ENCODE measurements around the gene SOX12.
"Not testable (repeated sequence)": the region's sequence is repeated elsewhere in the genome, so short reads cannot be mapped to it uniquely, and the experiment has no call there.

The SOX12 gene

GRCh38 chr20:328975-329695 lies 3.8 kb downstream of the SOX12 start:
- DNase-seq: no peak

DNA sequence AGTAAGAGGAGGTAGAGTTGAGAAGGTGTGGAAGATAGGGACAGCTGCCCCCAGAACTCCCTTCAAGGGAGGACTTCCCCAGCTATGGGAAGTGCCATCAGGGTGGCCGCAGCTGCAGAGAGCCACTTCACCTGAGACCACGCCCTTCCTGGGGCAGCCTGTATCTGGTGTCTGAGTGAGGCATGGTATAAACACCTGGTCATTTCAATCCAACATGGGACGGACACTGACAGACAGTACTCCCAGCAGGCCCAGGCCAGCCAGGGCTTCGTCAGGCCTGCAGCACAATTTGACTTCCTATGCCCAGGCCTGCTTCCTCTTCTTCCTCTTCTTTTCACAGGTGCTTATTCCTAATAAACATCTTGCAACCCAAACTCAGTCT lies 4.5 kb downstream of the SOX12 start:
- no peak for DNase-seq

- no peak for DNase-seq
Measured at GRCh38 chr20:330233-331149, 5.1 kb downstream of the SOX12 start.

DNA sequence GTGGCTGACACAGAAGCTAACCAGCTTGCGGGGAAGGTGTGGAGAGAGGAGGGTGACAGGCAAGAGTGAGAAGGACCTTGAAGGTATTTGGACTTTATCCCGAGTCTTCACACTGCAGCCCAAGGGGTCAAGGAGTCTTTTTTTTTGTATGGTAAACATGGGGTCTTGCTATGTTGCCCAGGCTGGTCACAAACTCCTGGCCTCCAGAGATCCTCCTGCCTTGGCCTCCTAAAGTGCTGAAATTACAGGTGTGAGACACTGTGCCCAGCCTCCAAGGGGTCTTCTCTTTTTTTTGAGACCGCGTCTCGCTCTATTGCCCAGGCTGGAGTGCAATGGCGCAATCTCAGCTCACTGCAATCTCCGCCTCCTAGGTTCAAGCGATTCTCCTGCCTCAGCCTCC lies 9.2 kb downstream of the SOX12 start:
- DNase-seq: no peak

- DNase-seq: not testable (repeated sequence)
Measured at GRCh38 chr20:336040-336439, 10.7 kb downstream of the SOX12 start.

- no peak for DNase-seq
Measured at GRCh38 chr20:341682-342081, 16.3 kb downstream of the SOX12 start.

DNA sequence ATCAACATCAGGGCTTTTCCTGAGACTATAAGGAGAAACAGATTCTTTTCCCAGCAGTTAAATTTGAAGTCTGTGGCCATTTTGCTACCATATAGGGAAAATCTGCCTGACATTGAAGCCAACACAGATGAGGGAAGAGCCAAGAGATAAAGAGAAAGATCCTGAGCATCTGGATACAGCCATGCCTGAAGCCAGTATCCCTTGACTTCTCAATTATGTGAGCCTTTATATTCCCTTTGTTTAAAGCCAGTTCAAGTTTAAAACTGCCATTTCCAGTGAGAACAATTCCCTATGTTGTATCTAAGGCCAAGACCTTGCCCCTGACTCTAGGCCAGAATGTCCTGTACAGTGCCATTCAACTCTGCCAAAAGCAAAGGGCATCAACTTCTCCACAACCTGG lies 17.8 kb downstream of the SOX12 start:
- no peak for DNase-seq

DNA sequence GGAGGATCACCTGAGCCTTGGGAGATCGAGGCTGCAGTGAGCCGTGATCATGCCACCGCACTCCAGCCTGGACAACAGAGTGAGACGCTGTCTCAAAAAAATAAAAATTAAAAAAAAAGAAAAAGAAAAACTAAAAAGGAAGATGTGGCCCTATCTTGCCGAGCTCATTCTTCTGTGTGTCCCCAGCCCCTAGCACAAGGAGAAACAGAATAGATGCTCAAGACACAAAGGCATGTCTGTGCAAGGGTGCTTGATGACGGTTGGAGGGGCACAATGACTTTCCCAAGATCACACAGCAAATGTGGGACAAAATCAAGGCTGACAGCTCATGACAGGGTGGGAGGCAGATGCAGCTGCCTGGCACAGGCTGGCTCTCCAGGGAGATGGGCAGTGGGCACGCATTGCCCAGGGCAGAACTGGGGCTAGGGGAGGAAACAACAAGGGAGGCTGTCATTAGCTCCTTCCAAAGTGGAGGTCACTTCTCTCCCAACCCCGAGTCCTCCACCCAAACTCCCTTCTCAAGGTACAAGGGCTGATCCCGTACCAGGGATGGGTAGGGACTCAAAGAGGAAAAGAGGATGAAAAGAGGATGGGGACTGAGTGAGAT lies 20.8 kb downstream of the SOX12 start:
- no peak for DNase-seq

DNA sequence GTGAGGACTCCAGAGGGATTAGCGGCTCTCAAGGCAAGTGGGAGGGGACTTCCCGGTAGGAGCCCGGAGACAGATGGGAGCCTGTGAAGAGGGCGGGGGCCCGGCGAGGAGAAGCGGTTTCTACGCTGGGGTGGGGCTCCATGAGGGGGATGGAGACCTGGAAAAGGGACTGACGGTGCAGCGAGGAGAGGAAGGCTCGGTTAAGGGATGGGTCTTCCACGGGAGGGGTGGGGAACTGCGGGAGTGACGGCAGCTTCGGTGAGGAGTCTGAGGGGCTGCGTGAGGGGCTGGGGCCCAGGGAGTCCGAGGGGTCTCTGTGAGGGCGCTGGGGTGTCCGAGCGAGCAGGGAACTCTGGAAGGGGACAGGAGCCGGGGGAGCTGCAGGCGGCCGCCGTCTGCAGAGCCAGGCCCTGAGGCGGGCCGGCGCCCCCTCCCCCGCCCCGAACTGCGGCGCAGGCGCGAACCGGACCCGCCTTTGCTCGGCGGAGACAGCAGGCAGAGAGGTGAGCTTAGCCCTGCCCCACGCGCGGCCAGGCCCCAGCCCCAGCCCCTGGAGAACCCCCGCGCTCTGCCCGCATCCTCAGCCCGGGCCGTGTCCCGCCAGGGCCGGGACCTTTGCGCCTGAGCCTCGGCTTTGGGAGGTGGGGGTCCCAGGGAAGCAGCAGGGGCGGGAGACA lies 21.4 kb downstream of the SOX12 start, which contains the start of gene NRSN2:
Gene NRSN2 (plus strand): TSS at position 472 of the 677 bp plus-strand sequence. CDS start 2,533 bp downstream, outside the sequence.
- DNase-seq: no peak

DNA sequence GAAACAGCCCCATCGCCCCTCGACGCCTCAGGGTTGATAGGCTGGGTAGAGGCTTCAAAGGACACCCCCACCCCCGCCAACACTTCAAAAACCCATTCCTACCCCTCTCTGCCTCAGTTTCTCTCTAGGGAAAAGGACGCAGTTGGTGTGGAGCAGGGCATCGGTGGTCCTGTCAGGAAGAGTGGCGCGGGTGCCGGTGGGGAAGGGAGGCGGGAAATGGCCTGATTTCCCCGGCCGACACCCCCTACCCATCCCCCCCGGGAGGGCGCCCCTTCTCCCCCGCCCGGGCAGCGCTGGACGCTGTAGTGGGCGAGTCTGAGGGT lies 21.9 kb downstream of the SOX12 start:
- no peak for DNase-seq

GRCh38 chr20:347640-348484 lies 22.5 kb downstream of the SOX12 start:
- peak; percentile 61 for DNase-seq

DNA sequence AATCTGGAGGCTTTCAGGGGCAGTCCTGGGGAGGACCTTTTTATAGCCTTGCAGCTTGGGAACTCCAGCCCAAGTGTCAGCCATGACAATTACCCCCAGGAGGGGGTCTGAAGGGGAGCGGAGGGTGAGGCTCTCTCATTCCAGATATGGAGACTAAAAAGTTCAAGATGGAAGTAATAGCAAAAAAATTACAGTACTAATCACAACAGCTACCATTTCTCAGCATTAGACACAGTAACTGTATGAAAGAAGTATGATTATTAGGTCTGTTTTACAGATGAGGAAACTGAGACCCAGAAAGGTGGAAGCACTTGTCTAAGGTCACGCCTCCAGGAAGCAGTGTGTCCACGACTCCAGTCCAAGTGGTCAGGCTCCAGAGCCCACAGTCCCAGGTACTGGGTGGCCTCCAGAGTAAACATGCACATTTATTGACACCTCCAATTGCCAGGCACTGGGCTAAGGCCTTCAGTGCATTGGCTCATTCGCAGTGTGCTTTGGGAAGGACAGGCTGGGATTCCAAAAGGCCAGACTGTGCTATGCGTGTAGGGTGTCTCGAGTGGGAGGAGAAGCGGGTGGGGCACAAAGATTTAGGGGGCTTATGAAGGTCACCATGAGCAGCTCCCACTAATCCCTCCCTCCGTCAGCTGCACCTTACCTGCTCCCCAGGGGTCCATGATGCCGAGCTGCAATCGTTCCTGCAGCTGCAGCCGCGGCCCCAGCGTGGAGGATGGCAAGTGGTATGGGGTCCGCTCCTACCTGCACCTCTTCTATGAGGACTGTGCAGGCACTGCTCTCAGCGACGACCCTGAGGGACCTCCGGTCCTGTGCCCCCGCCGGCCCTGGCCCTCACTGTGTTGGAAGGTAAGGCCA lies 23.9 kb downstream of the SOX12 start:
- DNase-seq: no peak

DNA sequence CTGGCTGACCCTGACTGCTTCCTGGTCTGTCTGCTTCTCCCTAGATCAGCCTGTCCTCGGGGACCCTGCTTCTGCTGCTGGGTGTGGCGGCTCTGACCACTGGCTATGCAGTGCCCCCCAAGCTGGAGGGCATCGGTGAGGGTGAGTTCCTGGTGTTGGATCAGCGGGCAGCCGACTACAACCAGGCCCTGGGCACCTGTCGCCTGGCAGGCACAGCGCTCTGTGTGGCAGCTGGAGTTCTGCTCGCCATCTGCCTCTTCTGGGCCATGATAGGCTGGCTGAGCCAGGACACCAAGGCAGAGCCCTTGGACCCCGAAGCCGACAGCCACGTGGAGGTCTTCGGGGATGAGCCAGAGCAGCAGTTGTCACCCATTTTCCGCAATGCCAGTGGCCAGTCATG lies 27.8 kb downstream of the SOX12 start:
- no peak for DNase-seq

DNA sequence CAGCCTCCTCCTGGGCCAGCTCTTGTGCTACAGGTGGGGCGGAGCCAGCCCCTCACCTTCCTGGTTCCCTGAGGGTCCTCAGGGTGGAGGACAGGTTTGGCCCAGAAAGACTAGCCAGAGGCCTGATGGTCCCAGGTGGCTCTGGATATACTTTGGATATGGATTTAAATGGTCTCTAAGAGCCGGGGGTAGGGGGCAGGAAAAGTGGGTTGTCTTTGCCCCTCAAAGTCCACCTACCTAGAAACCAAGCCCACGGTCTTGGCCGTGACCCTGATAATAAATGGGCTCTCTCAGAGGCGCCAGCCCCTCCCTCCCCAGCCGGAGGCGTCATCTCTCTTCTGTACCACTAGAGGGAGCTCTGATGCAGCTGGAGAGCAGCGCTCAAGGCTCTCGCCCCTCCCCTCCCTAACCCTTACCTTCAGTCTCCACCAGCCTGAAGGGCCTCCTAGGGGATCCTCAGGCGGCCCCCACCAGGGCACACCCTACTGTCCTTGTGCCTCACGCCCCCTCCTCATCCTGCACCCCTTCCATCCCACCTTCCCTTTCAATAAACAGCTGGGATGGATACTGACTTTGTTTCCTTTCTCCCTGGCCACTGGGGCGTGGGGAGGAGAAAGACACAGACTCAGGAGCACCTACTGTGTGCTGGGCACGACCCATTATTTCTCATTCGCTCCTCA lies 29.1 kb downstream of the SOX12 start:
- peak; percentile 39 for DNase-seq

DNA sequence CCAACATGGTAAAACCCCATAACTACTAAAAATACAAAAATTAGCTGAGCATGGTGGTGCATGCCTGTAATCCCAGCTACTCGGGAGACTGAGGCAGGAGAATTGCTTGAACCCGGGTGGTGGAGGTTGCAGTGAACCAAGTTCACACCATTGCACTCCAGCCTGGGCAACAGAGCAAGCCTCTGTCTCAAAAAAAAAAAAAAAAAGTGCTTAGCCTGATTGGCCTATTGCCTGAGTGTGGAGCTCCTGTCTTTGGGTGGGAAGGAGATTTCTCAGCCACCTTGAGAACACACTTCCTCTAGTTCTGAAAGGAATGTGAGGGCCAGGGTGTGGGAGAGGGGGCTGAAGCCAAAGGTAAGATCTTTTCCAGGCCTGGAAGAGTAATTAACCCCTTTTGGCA lies 30.8 kb downstream of the SOX12 start:
- not testable (repeated sequence) for DNase-seq

- DNase-seq: no peak
Measured at GRCh38 chr20:356745-357144, 31.4 kb downstream of the SOX12 start.

- DNase-seq: no peak
Measured at GRCh38 chr20:358891-359555, 33.7 kb downstream of the SOX12 start.

GRCh38 chr20:361561-361960 lies 36.2 kb downstream of the SOX12 start:
- DNase-seq: no peak

DNA sequence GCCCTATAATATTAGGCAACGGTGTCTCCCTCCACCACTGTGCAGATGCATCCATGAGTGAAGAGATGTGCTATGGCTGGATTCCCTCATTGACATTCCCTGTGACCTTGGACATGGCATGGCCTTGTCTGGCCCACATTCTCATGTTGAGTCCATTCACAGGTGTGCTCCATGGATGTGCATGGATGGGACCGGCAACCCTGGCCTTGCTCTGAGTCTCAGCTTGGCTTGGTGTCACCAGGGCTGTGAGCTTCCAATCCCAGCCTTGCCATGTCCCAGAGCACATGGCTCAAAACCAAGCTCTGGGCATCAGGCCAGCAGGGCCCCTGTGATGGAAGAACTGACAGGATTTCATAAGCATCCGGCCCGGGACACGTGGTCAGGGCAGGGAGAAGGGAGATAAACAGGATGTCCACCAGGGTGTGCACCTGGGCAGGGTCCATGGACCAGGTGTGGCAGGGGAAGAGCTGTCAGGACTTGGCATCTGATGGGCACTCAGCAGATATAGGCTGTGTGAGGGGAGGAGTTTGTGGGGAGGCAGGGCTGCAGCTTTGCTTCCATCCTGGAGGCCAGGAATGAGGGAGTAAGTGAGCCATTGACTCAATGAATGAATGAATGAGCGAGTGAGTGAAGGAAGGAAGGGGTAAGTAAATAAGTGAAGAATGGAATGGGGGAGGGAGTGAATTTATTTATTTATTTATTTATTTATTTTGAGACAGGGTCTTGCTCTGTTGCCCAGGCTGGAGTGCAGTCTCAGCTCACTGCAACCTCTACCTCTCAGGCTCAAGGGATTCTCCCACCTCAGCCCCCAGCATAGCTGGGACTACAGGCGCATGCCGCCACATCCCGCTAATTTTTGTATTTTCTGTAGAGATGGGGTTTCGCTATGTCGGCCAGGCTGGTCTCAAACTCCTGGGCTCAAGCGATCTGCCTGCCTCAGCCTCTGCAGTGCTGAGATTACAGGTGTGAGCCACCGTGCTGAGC lies 37.2 kb downstream of the SOX12 start:
- DNase-seq: peak; percentile 61

All from NCI-H2107 (cell line).